Occipital lobe (tissue), 2 donors: ENCODE data around the gene CNTNAP2. TPM values are rescaled to one million over a fixed set of nuclear protein-coding genes. Genes with fewer than 3 reads are reported as not detected.

ENCODE experiments used
- DNase-seq: peaks from one replicate; lab custom pipeline; 2025; lab: John Stamatoyannopoulos, UW
- total RNA-seq: library from RNA; depleted of rRNA; stranded (reverse); fragments of >200 nt; gene quantifications from one replicate; pipeline ENCODE4 v1.2.3, GENCODE V29; 2014

The CNTNAP2 gene
- total RNA-seq, 1 donor from 2014 or later: 37.3 TPM

GRCh38 chr7:146417176-146417575, 300.6 kb downstream of the CNTNAP2 start:
- DNase-seq: no peak

GRCh38 chr7:146423446-146423845, 306.8 kb downstream of the CNTNAP2 start:
- DNase-seq: no peak

- DNase-seq: no peak
These were observed 307.5 kb downstream of the CNTNAP2 start for GRCh38 chr7:146424084-146424483.

- DNase-seq: no peak
These were observed 316.9 kb downstream of the CNTNAP2 start for GRCh38 chr7:146433501-146433900.

GRCh38 chr7:146443102-146443501, 326.5 kb downstream of the CNTNAP2 start:
- DNase-seq: no peak

GRCh38 chr7:146449625-146450024, 333.0 kb downstream of the CNTNAP2 start:
- DNase-seq: no peak

GRCh38 chr7:146455091-146455655, 338.6 kb downstream of the CNTNAP2 start:
- no peak for DNase-seq

- no peak for DNase-seq
These were observed 362.4 kb downstream of the CNTNAP2 start for GRCh38 chr7:146479040-146479439.

GRCh38 chr7:146486519-146486918, 369.9 kb downstream of the CNTNAP2 start:
- DNase-seq: no peak

GRCh38 chr7:146492017-146492416, 375.4 kb downstream of the CNTNAP2 start:
- DNase-seq: no peak

- DNase-seq: no peak
These were observed 378.5 kb downstream of the CNTNAP2 start for GRCh38 chr7:146494952-146495596.

- DNase-seq: no peak
These were observed 380.1 kb downstream of the CNTNAP2 start for GRCh38 chr7:146496657-146497056.

- DNase-seq: no peak
These were observed 383.4 kb downstream of the CNTNAP2 start for GRCh38 chr7:146499970-146500369.

- no peak for DNase-seq
These were observed 387.2 kb downstream of the CNTNAP2 start for GRCh38 chr7:146503844-146504243.

GRCh38 chr7:146510088-146510680, 393.6 kb downstream of the CNTNAP2 start:
- no peak for DNase-seq

- no peak for DNase-seq
These were observed 397.7 kb downstream of the CNTNAP2 start for GRCh38 chr7:146514304-146514703.

- DNase-seq: no peak
These were observed 412.0 kb downstream of the CNTNAP2 start for GRCh38 chr7:146528581-146528980.

- no peak for DNase-seq
These were observed 423.2 kb downstream of the CNTNAP2 start for GRCh38 chr7:146539836-146540235.

GRCh38 chr7:146542101-146542500, 425.5 kb downstream of the CNTNAP2 start:
- DNase-seq: no peak

GRCh38 chr7:146544748-146545147, 428.1 kb downstream of the CNTNAP2 start:
- no peak for DNase-seq

GRCh38 chr7:146548816-146549215, 432.2 kb downstream of the CNTNAP2 start:
- DNase-seq: no peak

- no peak for DNase-seq
These were observed 438.0 kb downstream of the CNTNAP2 start for GRCh38 chr7:146554556-146554955.

GRCh38 chr7:146557971-146558469, 441.4 kb downstream of the CNTNAP2 start:
- no peak for DNase-seq
